GM12891 (cell line): ENCODE data around the gene GATAD2A.

ENCODE experiments used
- PAX5 ChIP-seq: IDR thresholded peaks from 2 replicates; pipeline ENCODE4 v1.6.1; 2011; ENCODE audit warnings: low read length, moderate library complexity, mild to moderate bottlenecking; ENCODE audit not compliant: insufficient read depth, severe bottlenecking
- POLR2A ChIP-seq: IDR thresholded peaks from 2 replicates; pipeline ENCODE4 v1.6.1; 2011; ENCODE audit warnings: low read depth, low read length, control low read depth
- POLR2AphosphoS5 ChIP-seq: IDR thresholded peaks from 2 replicates; pipeline ENCODE4 v1.6.1; 2011; ENCODE audit warnings: low read depth, low read length, control low read depth
- SPI1 ChIP-seq: IDR thresholded peaks from 2 replicates; pipeline ENCODE4 v1.6.1; 2011; ENCODE audit warnings: low read depth, low read length, control low read depth
- TAF1 ChIP-seq: IDR thresholded peaks from 2 replicates; pipeline ENCODE4 v1.6.1; 2011; ENCODE audit warnings: low read depth, low read length, control low read depth

DNA sequence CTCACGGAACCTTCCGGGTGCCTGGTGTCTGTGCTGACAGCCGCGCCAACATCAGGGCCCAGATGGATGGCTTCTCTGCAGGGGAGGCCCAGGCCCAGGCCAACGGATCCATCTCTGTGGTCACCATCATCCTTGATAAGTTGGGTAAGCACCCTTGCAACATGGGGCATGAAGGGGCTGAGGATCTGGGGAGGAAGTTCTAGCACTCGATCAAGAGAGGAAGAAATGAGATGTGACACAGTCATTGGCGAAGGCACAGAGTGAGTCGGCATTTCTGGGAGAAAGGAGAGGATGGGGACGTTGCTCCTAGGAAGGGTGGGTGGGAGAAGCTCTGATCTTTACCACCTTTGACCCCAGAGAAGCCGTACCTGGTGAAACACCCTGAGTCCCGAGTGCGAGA, 137.0 kb downstream of the GATAD2A start:
- no peak for TF ChIP-seq POLR2A
- no peak for TF ChIP-seq TAF1
- no peak for TF ChIP-seq PAX5
- TF ChIP-seq POLR2AphosphoS5 = no peak
- TF ChIP-seq SPI1 = no peak
